ENCODE measurements around the gene PARP6.

- no peak for TF ChIP-seq CTCF (IDR thresholded peaks at IDR 0.05)
- no peak for TF ChIP-seq POLR2A (IDR thresholded peaks at IDR 0.05)
- no peak for TF ChIP-seq EP300 (IDR thresholded peaks at IDR 0.05)
Observed at GRCh38 chr15:72318408-72318942, 46.1 kb upstream of the PARP6 start.

Data from ovary (tissue), 3 donors.